Measurements from ENCODE around the gene GPBP1L1. TPM values are rescaled to one million over a fixed set of nuclear protein-coding genes. Genes with fewer than 3 reads are reported as not detected.

GPBP1L1 gene
- total RNA-seq, 1 experiment from 2014 or later = 110 TPM

DNA sequence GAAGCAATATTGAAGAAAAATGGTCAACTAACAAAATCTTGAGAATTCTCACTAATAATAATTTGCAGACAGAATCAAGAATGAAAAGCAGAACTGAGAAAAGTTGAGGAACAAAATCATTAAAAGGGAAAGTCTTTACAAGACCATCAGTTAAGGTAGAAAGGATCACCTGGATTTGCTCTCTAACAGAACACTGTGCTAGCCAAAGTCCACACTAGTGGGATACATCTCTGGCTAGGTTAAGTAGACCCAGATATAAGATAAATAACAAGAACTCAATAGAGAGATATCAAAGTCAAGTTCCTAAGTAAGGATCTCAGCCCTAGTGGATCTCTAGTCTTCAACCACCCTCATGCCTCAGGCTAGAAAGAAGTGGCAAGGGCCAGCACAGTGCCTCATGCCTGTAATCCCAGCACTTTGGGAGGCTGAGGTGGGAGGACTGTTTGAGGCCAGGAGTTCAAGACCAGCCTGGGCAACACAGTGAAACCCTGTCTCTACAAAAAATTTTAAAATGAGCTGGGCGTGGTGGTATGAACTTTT lies 44.5 kb upstream of the GPBP1L1 start:
- Histone ChIP-seq H3K4me2 (ENCODE audit: low read length) (no peak overlapping the region), H2AFZ (ENCODE audit: low read depth, low read length, poor library complexity, severe bottlenecking) (no peak overlapping the region), H4K20me1 (ENCODE audit: insufficient read depth) (no peaks in the 10 kb centered on the region; the same call in 1 of the 2 replicates), H3K9ac (ENCODE audit: low read length) (no peak overlapping the region), H3K27ac (ENCODE audit: low read depth, low read length) (no peak overlapping the region), H3K4me1 (ENCODE audit: control insufficient read depth in 1 of 2, insufficient read depth in 2 of 2, low read length in 2 of 2) (peaks cover 3 to 4% of the 10 kb centered on the region in 2 experiments; a peak in 2 of 4 replicates), H3K9me3 (ENCODE audit: control insufficient read depth in 1 of 2, insufficient read depth in 1 of 2, low read depth in 1 of 2, low read length in 2 of 2) (no peaks in the 10 kb centered on the region), H3K9me2 (ENCODE audit: insufficient read depth) (no peaks in the 10 kb centered on the region), H3K4me3 (replicated peaks in 1 of 2; ENCODE audit: low read depth in 1 of 2, low read length in 2 of 2) (no peak overlapping the region), H3K79me2 (ENCODE audit: insufficient read depth, low read length) (no peaks in the 10 kb centered on the region), H3K27me3 (ENCODE audit: insufficient read depth, low read length) (no peaks in the 10 kb centered on the region), H3K36me3 (ENCODE audit: control insufficient read depth in 1 of 2, insufficient read depth in 2 of 2, low read length in 2 of 2) (no peaks in the 10 kb centered on the region)
- ATAC-seq (no peak), DNase-seq (ENCODE audit: low read depth, low spot score) (no peak)
- ChIA-PET RAD21 (ENCODE audit: low non-redundant PET in 1 of 2, low total read pairs in 2 of 2, uncharacterized antibody in 2 of 2, unreplicated experiment in 2 of 2) (no interaction called here), POLR2A (no interaction called here), CTCF (no interaction called here)
- intact Hi-C loops (cut with micrococcal nuclease) = no loop called here
- BruUV-seq (replicated peaks) = no TSS peak
- TF ChIP-seq, protein P1, sequence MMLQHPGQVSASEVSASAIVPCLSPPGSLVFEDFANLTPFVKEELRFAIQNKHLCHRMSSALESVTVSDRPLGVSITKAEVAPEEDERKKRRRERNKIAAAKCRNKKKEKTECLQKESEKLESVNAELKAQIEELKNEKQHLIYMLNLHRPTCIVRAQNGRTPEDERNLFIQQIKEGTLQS (IDR thresholded peaks at IDR 0.05) = no peak
- TF ChIP-seq EGR1 (IDR thresholded peaks at IDR 0.05; ENCODE audit: low read depth) = no peak
- TF ChIP-seq SIN3A (IDR thresholded peaks at IDR 0.05; ENCODE audit: low read depth) = no peak
- no peak for TF ChIP-seq FOSL1 (IDR thresholded peaks at IDR 0.05; ENCODE audit: low read depth)
- TF ChIP-seq RAD21 (IDR thresholded peaks at IDR 0.05; ENCODE audit: low read depth) = no peak
- TF ChIP-seq EZH2 (IDR thresholded peaks at IDR 0.05) = no peak
- TF ChIP-seq ZFX (IDR thresholded peaks at IDR 0.05) = no peak
- no peak for TF ChIP-seq CEBPB (IDR thresholded peaks at IDR 0.05; ENCODE audit: low read depth)
- no peak for TF ChIP-seq YY1 (IDR thresholded peaks at IDR 0.05; ENCODE audit: extremely low read depth, insufficient replicate concordance, low read depth, low read length)
- TF ChIP-seq CBX3 (IDR thresholded peaks at IDR 0.05; ENCODE audit: low read depth) = no peak
- no peak for TF ChIP-seq EZH2phosphoT487 (IDR thresholded peaks at IDR 0.05; ENCODE audit: borderline replicate concordance)
- TF ChIP-seq SRF (IDR thresholded peaks at IDR 0.05; ENCODE audit: low read depth) = no peak
- TF ChIP-seq SP1 (IDR thresholded peaks at IDR 0.05; ENCODE audit: low read depth) = no peak
- no peak for TF ChIP-seq ZBTB33 (IDR thresholded peaks at IDR 0.05; ENCODE audit: extremely low read depth, insufficient replicate concordance, low read length)

Data from HCT116 (cell line).